HepG2 (cell line): Measurements from ENCODE around the gene DNAJC5. TPM values are rescaled to one million over a fixed set of nuclear protein-coding genes. Genes with fewer than 3 reads are reported as not detected.
A peak's percentile ranks its signal among the peaks of the same experiment; 100 is the strongest.

ENCODE experiments used
- AKAP8 ChIP-seq: sonication (generic); formaldehyde crosslinking; IDR thresholded peaks from 2 replicates; pipeline ENCODE4 v1.5.1; 2020; ENCODE audit warnings: mild to moderate bottlenecking, missing genetic modification reagents
- CEBPZ ChIP-seq: IDR thresholded peaks from 2 replicates; pipeline ENCODE4 v1.6.1; 2012; ENCODE audit warnings: low read length, improper control_type of control experiment
- CREBL2 ChIP-seq: sonication (generic); formaldehyde crosslinking; IDR thresholded peaks from 2 replicates; pipeline ENCODE4 v1.8.1; 2023; ENCODE audit warnings: missing genetic modification reagents, mild to moderate bottlenecking, borderline replicate concordance
- CSRNP1 ChIP-seq: sonication (generic); formaldehyde crosslinking; IDR thresholded peaks from 2 replicates; pipeline ENCODE4 v1.8.1; 2023; ENCODE audit warnings: mild to moderate bottlenecking, missing genetic modification reagents
- ELK4 ChIP-seq: sonication (generic); formaldehyde crosslinking; IDR thresholded peaks from 2 replicates; pipeline ENCODE4 v1.9.0; 2021; ENCODE audit warnings: missing genetic modification reagents, borderline replicate concordance
- GMEB2 ChIP-seq: IDR thresholded peaks from 2 replicates; pipeline ENCODE4 v1.6.1; 2016; ENCODE audit warnings: missing biosample characterization, missing genetic modification reagents, low read depth
- HINFP ChIP-seq: sonication (generic); formaldehyde crosslinking; IDR thresholded peaks from 2 replicates; pipeline ENCODE4 v1.4.0; 2020; ENCODE audit warnings: low read depth, mild to moderate bottlenecking, missing genetic modification reagents
- MAFK ChIP-seq, 2 experiments: IDR thresholded peaks in 1 of 2; conservative IDR thresholded peaks in 1 of 2; 2 replicates each; pipeline ENCODE4 v1.6.1; 2011; ENCODE audit warnings: improper control_type of control experiment in 2 of 2, low read length in 2 of 2
- NPAS2 ChIP-seq: sonication (generic); formaldehyde crosslinking; IDR thresholded peaks from 2 replicates; pipeline ENCODE4 v1.8.0; 2022; ENCODE audit warnings: mild to moderate bottlenecking, missing genetic modification reagents, borderline replicate concordance
- SP1 ChIP-seq, 2 experiments: fragments of 450-650 bp in 1 of 2; sonication (generic) in 1 of 2; formaldehyde crosslinking in 1 of 2; IDR thresholded peaks; 2 replicates each; pipeline versions ENCODE4 v1.4.0 to v1.6.1; 2016 to 2020; ENCODE audit warnings: missing genetic modification reagents in 1 of 2
- SRSF9 ChIP-seq: fragments of 200-400 bp; formaldehyde crosslinking; IDR thresholded peaks from 2 replicates; pipeline ENCODE4 v1.6.1; 2018; ENCODE audit warnings: borderline replicate concordance, mild to moderate bottlenecking, low read depth, low read length; ENCODE audit not compliant: insufficient read depth, poor library complexity, severe bottlenecking
- TOPORS ChIP-seq: sonication (generic); formaldehyde crosslinking; IDR thresholded peaks from 2 replicates; pipeline ENCODE4 v1.8.0; 2023; ENCODE audit warnings: mild to moderate bottlenecking, missing genetic modification reagents
- U2AF2 ChIP-seq: fragments of 200-400 bp; formaldehyde crosslinking; IDR thresholded peaks from 2 replicates; pipeline ENCODE4 v1.6.1; 2017; ENCODE audit warnings: low read depth, mild to moderate bottlenecking, low read length
- ZFP62 ChIP-seq: sonication (generic); formaldehyde crosslinking; IDR thresholded peaks from 2 replicates; pipeline ENCODE4 v1.4.0; 2020; ENCODE audit warnings: missing genetic modification reagents
- ZNF124 ChIP-seq: sonication (generic); formaldehyde crosslinking; IDR thresholded peaks from 2 replicates; pipeline ENCODE4 v1.4.0; 2020; ENCODE audit warnings: missing genetic modification reagents
- ZNF207 ChIP-seq: fragments of 450-650 bp; IDR thresholded peaks from 2 replicates; pipeline ENCODE4 v1.6.1; 2016; ENCODE audit warnings: antibody characterized with exemption, borderline replicate concordance
- ZNF737 ChIP-seq: sonication (generic); formaldehyde crosslinking; IDR thresholded peaks from 2 replicates; pipeline ENCODE4 v1.5.0; 2020; ENCODE audit warnings: missing genetic modification reagents, mild to moderate bottlenecking, borderline replicate concordance
- ZNF781 ChIP-seq: sonication (generic); formaldehyde crosslinking; IDR thresholded peaks from 2 replicates; pipeline ENCODE4 v1.5.1; 2020; ENCODE audit warnings: borderline replicate concordance, mild to moderate bottlenecking, missing genetic modification reagents; ENCODE audit errors: not compliant biosample characterization
- polyA plus RNA-seq, 8 experiments: library from polyadenylated mRNA; depleted of rRNA in 3 of 8; stranded (reverse) in 7 of 8; unstranded in 1 of 8; fragments of >200 nt; fragmentation: Illumina TruSeq in 4 of 8; extraction: Trizol in 4 of 8; gene quantifications; 2 replicates each; pipeline versions ENCODE4 v1.2.1 to v1.2.3, GENCODE V29; 2011 to 2016; ENCODE audit warnings: low read depth in 4 of 8, missing spikeins in 1 of 8, mixed read lengths in 1 of 8; ENCODE audit not compliant: insufficient read depth in 1 of 8
- total RNA-seq, 5 experiments: library from RNA; depleted of rRNA; stranded (reverse); fragments of >200 nt; fragmentation: Illumina TruSeq; extraction: Trizol; gene quantifications; 2 replicates each; pipeline ENCODE4 v1.2.3, GENCODE V29; 2016; ENCODE audit warnings: low read depth in 1 of 5

DNAJC5 gene
- total and polyA plus RNA-seq, 2 of the 13 experiments (the other 11 are each of a cell fraction or from before 2014, with no cell fraction given) = 42.8 to 64.5 TPM

- peak; percentile 72; the same call in 1 of the 2 replicates for TF ChIP-seq CSRNP1 (CRISPR knock-in tag)
- no peak for TF ChIP-seq GMEB2
- TF ChIP-seq ZNF207 = no peak
- no peak for TF ChIP-seq NPAS2 (CRISPR knock-in tag)
- TF ChIP-seq SRSF9 = no peak
- no peak for TF ChIP-seq U2AF2
- TF ChIP-seq ZNF781 (CRISPR knock-in tag) = no peak
- TF ChIP-seq AKAP8 (CRISPR knock-in tag) = 0 out of 2 replicates have a peak, but pooled peaks have one; percentile 17
- no peak for TF ChIP-seq ZNF124 (CRISPR knock-in tag)
- TF ChIP-seq ZNF737 (CRISPR knock-in tag) = no peak
- no peak for TF ChIP-seq MAFK (conservative IDR thresholded peaks at IDR 0.05 in 1 of 2, IDR thresholded peaks at IDR 0.05 in 1 of 2; ENCODE audit: low read length in 2 of 2)
- TF ChIP-seq SP1 (IDR thresholded peaks at IDR 0.05) = no peak
- TF ChIP-seq SP1 (CRISPR knock-in tag; IDR thresholded peaks at IDR 0.05) = no peak
- TF ChIP-seq ZFP62 (CRISPR knock-in tag) = no peak
- no peak for TF ChIP-seq CREBL2 (CRISPR knock-in tag)
- TF ChIP-seq CEBPZ = no peak
- TF ChIP-seq HINFP (CRISPR knock-in tag) = no peak
- no peak for TF ChIP-seq TOPORS (CRISPR knock-in tag)
- no peak for TF ChIP-seq ELK4 (CRISPR knock-in tag)
Measured at GRCh38 chr20:63855363-63856097, 39.4 kb upstream of the DNAJC5 start (continued).
